T-helper 22 cell (primary cell): ENCODE data around the gene TOMM40L.

Experiments used
- DNase-seq: peaks from one replicate; pipeline ENCODE4 v3.0.0-alpha.2; 2020; ENCODE audit warnings: low read depth

Gene TOMM40L

GRCh38 chr1:161225534-161226319 is at the start of gene TOMM40L:
Gene TOMM40L (plus strand): TSS chr1:161226060. CDS start chr1:161226490, 430 bp downstream.
- peak; percentile 88 for DNase-seq

- DNase-seq, result no peak
These were observed 49.3 kb upstream of the TOMM40L start for GRCh38 chr1:161176468-161177111.

DNA sequence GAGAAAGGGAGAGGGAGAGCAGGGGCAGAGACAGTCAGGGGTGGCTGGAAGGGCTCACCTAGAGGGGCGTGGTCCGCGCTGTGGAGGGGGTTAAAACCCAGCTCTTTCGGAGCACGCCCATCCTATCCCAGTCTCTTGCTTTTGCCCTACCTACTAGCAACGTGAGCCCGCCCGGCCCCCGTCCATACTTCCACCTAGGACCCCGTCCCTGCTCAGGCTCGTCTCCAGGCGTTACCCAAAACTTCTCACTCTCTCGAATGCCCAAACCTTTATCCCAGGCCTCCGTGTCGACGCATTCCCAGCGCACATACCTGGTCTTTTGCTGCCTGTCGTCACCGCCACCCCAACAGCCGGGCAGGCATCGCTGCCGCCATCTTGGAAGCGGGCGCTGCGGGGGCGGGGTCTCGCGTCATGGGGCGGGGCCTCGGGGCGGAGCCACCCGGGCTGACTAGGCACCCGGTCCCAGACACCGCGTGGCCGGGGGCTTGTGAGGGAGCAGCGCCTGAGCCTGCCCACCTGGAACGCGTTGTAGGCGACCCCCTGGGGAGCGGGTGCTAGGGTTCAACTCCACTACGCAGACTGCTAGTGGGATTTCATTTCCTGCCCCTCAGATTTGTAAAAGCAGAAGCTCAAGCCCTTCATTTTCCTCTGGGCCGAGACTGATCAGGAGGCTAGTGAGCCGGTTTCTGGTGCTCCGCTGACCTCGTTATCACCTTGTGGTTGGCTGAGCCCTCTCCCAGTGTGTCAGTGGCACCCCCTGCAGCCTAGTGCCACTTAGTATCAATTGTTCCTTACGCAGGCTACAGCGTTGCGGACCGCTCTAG is 48.5 kb upstream of the TOMM40L start, which contains the start of gene B4GALT3:
Gene B4GALT3, minus strand, starts transcription at position 396 of the 824 bp plus-strand sequence. CDS start 1,447 bp downstream, outside the sequence.
- DNase-seq, result peak; percentile 75

DNA sequence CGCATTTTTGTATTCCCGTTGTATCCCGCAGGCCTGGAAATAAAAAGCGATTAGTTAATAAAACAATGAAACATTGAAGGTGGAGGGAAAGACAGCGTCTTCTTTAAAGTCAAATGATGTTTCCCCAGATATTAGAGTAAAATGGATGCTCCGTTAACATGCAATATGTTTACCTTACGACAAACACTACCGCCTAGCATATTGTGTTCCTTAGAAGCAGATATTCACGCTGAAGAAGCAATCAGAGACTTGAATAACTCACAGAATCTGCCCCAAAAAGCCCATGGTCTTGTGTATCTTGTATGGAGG is 48.0 kb upstream of the TOMM40L start:
- DNase-seq, result no peak

DNA sequence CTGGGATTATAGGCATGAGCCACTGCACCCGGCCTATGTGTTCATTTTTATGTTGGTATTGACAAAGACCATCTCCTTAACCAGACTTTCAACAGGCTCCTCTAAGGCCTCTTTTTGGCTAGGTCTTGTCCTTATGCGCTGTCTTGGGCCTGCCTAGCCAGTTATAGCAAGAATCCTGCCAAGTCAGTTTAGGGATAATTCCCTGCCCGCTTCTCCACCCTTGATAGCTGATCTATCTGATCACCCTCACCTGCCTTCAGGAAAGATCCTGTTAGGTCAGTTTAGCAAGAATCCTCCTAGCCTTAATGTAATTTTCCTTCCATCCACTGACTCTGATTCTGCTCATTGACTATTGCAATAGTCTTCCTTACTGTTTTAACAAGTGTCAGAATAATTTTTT is 46.2 kb upstream of the TOMM40L start:
- DNase-seq, result no peak

GRCh38 chr1:161180639-161181038 is 45.2 kb upstream of the TOMM40L start:
- DNase-seq, result no peak

DNA sequence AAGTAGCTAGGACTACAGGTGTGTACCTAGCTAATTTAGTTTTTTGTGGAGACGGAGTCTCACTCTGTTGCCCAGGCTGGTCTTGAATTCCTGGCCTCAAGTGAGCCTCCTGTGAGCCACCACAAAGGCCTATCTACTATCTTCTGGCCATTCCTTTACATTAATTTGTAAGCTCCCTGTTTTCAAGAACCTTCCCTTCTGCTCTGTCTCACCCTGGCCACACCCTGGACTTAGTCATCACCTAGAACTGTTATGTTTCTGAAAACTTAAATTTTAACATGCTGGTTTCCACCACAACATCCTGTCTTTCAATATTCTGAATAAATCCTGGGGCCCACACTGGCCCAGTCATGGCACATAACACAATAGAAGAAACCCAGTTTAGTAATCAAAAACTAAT is 43.6 kb upstream of the TOMM40L start:
- DNase-seq, result peak; percentile 25

GRCh38 chr1:161185282-161185682 is 40.6 kb upstream of the TOMM40L start:
- peak; percentile 67 for DNase-seq

DNA sequence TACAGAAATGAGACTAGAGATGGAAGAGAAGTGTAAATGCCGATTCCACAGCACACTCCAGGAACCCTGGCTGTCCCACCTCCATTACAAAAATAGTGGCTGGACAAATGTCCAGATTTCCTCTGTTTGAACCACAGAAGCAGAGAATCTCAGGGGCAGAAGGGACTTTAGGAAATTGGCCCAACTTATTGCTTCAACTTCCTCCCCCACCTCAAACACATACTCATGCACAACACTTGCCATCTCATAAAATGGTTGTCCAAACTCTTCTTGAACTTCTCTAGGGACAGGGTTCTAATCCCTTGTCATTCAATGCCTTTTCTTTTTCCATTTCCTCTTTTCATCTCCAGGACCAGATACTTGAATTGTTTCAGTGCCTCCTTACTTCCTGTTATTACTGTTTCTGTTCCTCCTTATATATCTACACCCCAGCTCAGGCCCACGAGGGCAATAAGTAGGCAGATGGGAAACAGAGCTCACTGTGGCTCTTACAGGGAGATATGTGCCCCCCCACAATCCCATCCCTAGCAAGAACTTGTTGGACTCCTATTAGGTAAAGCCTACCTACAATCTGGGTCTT is 40.0 kb upstream of the TOMM40L start:
- DNase-seq, result no peak

- DNase-seq, result no peak
These were observed 38.5 kb upstream of the TOMM40L start for GRCh38 chr1:161187311-161187710.

- no peak for DNase-seq
These were observed 37.5 kb upstream of the TOMM40L start for GRCh38 chr1:161188381-161188780.

DNA sequence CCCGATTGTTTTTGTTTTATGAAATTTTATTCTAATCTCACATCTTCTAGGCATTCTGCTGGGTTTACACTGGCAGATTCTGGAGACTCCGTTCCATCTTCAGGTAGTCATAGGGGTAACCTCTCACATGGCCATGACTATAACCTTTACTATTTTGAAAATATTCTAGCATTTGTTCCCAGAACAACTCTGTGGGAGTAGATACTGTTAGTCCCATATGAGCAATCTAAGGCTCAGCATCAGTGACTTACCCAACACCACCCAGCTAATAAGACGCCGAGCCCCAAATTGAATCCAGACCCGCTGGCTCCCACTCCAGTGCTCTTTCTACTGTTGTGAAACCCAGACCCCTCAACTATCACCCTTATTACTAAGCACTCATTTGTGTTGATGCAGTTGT is 36.8 kb upstream of the TOMM40L start:
- no peak for DNase-seq

DNA sequence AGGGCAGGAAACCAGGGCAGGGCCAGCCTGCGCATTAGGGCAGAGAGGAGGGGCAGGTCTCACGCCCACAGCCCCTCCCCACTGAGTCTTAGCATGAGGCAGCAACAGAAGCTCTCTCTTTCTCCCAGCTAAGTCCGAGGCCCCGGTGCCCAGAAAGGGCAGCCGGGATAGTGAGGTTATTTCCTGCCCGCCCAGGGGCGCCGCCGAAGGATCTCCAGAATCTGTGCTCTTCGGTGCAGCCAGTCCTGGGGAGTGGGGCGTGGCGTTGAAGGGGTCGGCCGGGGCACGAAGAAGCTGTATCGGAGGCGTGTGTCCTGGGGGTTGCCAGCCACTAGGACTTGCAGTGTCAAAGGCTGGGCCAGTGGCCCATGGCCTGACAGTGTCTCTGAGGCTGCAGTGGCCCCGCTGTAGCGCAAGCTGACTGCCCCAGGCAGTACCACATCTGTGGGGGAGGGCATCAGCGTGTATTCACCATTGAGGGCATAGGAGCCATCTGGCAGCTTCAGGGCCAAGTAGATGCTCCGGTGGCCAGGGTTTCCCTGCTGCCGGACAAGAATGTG is 34.8 kb upstream of the TOMM40L start:
- DNase-seq, result no peak

DNA sequence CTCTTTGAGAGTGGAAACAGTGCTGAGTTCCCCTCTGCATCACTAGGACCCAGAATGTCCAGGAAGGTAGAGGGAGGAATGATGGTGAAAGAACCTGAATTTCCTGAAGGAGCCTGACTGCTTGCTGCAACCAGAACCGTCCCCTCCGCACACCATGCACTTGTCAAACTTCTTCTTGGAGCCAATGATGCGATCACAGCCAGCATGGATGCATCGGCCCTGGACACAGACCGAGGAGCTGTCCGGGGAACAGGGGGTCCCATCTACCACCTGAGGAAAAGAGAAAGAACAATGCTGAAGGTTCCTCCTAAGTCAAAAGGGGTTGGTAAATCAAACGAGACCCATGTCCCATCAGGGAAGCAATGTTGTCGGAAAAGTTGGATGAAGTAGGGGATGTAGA is 33.9 kb upstream of the TOMM40L start:
- no peak for DNase-seq

DNA sequence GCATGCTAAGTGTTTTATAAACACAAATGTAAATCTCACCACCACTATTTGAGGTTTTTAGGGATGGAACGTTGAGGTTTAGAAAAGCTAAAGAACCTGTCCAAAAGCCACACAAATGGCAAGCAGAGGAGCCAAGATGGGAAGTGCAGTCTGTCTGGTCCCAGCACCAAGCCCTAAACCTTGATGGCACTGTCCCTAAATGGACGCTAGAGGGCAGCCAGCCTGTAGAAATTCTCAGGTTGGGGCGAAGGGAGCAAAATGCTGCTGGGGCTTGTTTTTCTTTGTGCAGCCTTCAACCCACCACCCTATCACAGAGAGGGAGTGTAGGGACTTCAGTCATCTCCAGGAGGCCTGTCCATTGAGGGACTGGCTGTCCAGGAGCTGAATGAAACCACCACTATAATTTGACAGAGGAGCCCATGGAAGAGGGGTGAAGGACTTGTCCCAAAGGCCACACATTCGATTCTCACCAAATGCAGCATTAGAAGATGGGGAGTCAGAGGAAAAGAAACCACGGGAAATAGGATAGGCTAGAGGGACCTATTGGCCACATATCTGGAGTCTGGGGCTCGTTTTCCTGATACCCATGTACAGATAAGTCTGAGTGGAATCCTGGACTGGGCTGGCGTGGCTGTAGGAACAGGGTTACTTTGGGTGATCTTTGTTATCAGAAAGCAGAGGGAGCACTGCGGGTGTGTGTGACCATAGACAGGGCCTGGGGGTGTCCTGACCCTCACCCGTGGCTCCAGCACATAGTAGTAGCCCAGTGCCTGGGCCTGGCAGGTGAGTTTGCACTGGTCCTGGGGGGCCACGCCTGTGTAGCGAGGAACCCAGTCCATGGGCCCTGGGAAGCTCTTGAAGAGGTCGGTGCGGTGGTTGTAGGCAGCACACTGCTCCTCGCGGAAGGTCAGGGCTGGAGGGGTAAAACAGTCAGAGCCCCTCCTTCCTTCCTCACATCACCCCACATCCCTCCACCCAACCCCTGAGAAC is 33.1 kb upstream of the TOMM40L start:
- peak; percentile 27 for DNase-seq

GRCh38 chr1:161193561-161194235 is 32.2 kb upstream of the TOMM40L start:
- DNase-seq, result no peak

DNA sequence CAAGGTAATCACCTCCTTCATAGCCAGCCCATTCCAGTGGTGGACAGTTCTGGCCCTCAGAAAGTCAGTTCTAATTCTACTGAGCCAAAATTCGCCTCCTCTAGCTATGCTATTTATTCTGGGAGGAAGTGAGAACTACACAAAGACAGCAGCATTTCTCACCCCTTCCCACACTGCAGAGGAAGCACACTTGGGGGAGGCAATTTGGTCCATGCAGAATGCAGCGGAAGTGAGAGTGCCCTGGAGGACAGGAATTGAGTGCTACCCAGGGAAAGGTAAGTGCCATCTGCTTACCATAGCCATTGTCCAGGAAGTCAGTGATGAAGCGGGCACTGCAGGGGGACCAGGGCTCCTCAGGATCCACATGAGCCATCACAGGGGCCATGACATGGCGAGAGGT is 30.7 kb upstream of the TOMM40L start:
- DNase-seq, result no peak

- DNase-seq, result no peak
These were observed 29.7 kb upstream of the TOMM40L start for GRCh38 chr1:161196111-161196510.

GRCh38 chr1:161196521-161197451 is 29.1 kb upstream of the TOMM40L start:
- DNase-seq, result no peak
